Measurements from ENCODE around the gene ZNF653. TPM values are rescaled to one million over a fixed set of nuclear protein-coding genes. Genes with fewer than 3 reads are reported as not detected.
A peak's percentile ranks its signal among the peaks of the same experiment; 100 is the strongest.

ZNF653 gene
- total RNA-seq, 1 donor from 2014 or later: 23.4 TPM

GRCh38 chr19:11513946-11514345 lies 8.3 kb upstream of the ZNF653 start:
- DNase-seq (ENCODE audit: low read depth): no peak
- H3K4me3 ChIP-seq (ENCODE audit: low read depth, low read length): no peak overlapping the region
- TF ChIP-seq, protein P1, sequence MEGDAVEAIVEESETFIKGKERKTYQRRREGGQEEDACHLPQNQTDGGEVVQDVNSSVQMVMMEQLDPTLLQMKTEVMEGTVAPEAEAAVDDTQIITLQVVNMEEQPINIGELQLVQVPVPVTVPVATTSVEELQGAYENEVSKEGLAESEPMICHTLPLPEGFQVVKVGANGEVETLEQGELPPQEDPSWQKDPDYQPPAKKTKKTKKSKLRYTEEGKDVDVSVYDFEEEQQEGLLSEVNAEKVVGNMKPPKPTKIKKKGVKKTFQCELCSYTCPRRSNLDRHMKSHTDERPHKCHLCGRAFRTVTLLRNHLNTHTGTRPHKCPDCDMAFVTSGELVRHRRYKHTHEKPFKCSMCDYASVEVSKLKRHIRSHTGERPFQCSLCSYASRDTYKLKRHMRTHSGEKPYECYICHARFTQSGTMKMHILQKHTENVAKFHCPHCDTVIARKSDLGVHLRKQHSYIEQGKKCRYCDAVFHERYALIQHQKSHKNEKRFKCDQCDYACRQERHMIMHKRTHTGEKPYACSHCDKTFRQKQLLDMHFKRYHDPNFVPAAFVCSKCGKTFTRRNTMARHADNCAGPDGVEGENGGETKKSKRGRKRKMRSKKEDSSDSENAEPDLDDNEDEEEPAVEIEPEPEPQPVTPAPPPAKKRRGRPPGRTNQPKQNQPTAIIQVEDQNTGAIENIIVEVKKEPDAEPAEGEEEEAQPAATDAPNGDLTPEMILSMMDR (conservative IDR thresholded peaks at IDR 0.05; ENCODE audit: low read depth, low read length): no peak

DNA sequence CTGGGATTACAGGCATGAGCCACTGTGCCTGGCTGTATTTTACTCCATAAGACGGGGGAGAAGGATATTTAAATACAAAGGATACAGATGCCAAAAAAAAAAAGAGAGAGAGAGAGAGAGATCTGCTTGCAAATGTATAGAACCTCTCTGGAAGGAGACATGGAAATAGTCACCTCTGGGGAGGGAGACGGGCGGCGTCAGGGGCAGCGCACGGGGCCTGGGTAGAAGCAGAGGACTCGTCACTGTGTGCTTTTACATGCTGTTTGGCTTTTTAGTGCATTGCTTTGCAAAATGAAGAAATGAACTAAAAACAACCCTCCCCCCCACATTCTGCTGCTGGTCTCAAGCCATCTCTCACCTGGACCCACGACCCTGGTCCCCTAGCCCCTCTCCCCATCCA lies 4.8 kb upstream of the ZNF653 start:
- DNase-seq (ENCODE audit: low read depth): no peak
- TF ChIP-seq, protein P1 (conservative IDR thresholded peaks at IDR 0.05; ENCODE audit: low read depth, low read length): no peak
- H3K4me3 ChIP-seq (ENCODE audit: low read depth, low read length): no peak overlapping the region

- no peak for DNase-seq (ENCODE audit: low read depth)
- TF ChIP-seq, protein P1 (conservative IDR thresholded peaks at IDR 0.05; ENCODE audit: low read depth, low read length): no peak
- no peak overlapping the region for H3K4me3 ChIP-seq (ENCODE audit: low read depth, low read length)
These were observed 1.9 kb upstream of the ZNF653 start for GRCh38 chr19:11507370-11508078.

- DNase-seq (ENCODE audit: low read depth): no peak
- TF ChIP-seq, protein P1 (conservative IDR thresholded peaks at IDR 0.05; ENCODE audit: low read depth, low read length): no peak
- no peak overlapping the region for H3K4me3 ChIP-seq (ENCODE audit: low read depth, low read length)
These were observed 1.3 kb upstream of the ZNF653 start for GRCh38 chr19:11506967-11507366.

DNA sequence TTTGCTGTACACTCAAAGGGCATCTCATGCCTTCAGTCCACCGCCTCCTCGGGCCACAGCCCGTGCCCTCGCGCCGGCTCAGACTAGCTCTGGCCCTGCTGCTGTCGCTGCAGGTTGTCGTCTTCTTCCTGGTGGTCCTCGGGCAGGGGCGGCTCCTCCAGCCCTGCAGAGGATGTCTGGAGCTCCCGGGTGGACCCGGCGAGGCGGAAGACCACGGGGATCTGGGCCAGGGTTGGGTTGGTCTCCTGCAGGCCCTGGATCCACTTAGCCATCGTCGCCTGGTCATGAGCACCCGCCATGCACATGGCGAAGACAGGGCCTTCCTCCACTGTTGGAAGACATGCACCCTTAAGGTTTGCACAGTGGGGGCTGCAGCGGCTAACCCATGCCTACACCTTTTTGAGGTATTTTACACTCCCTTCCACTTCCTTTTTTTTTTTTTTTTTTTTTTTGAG lies 489 bp upstream of the ZNF653 start:
- H3K4me3 ChIP-seq (ENCODE audit: low read depth, low read length): peak overlapping the region; percentile 79
- no peak for DNase-seq (ENCODE audit: low read depth)
- TF ChIP-seq, protein P1 (conservative IDR thresholded peaks at IDR 0.05; ENCODE audit: low read depth, low read length): no peak

GRCh38 chr19:11505032-11505503 lies 571 bp downstream of the ZNF653 start:
- peak overlapping the region; percentile 79 for H3K4me3 ChIP-seq (ENCODE audit: low read depth, low read length)
- DNase-seq (ENCODE audit: low read depth): peak; percentile 29
- TF ChIP-seq, protein P1 (conservative IDR thresholded peaks at IDR 0.05; ENCODE audit: low read depth, low read length): no peak

All from epithelial cell of proximal tubule (primary cell).